ENCODE data around the gene FRMD4A.

The FRMD4A gene

GRCh38 chr10:13970957-13971353, 359.8 kb downstream of the FRMD4A start:
- H3K27ac ChIP-seq: no peak overlapping the region
- TF ChIP-seq ZFX (IDR thresholded peaks at IDR 0.05; ENCODE audit: borderline replicate concordance): no peak
- TF ChIP-seq, protein P1, sequence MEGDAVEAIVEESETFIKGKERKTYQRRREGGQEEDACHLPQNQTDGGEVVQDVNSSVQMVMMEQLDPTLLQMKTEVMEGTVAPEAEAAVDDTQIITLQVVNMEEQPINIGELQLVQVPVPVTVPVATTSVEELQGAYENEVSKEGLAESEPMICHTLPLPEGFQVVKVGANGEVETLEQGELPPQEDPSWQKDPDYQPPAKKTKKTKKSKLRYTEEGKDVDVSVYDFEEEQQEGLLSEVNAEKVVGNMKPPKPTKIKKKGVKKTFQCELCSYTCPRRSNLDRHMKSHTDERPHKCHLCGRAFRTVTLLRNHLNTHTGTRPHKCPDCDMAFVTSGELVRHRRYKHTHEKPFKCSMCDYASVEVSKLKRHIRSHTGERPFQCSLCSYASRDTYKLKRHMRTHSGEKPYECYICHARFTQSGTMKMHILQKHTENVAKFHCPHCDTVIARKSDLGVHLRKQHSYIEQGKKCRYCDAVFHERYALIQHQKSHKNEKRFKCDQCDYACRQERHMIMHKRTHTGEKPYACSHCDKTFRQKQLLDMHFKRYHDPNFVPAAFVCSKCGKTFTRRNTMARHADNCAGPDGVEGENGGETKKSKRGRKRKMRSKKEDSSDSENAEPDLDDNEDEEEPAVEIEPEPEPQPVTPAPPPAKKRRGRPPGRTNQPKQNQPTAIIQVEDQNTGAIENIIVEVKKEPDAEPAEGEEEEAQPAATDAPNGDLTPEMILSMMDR (IDR thresholded peaks at IDR 0.05): no peak

GRCh38 chr10:13970236-13970956, 360.3 kb downstream of the FRMD4A start:
- H3K27ac ChIP-seq: no peak overlapping the region
- TF ChIP-seq, protein P1 (IDR thresholded peaks at IDR 0.05): no peak
- TF ChIP-seq ZFX (IDR thresholded peaks at IDR 0.05; ENCODE audit: borderline replicate concordance): no peak

DNA sequence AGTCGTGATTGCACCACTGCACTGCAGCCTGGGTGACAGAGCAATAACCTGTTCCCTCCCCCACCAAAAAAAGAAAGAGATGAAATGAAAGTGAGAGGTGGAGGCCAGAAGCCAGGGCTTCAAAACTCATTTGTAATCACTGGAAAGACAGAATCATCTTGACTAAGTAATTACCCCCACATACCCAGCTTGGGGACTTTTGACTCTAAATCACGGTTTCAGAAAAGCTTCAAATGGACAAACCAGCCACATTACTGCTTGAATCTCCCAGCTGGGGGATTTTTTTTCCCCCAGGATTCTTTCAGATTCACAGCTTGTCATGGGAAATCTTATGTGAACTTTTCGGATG, 361.0 kb downstream of the FRMD4A start:
- no peak overlapping the region for H3K27ac ChIP-seq
- TF ChIP-seq, protein P1 (IDR thresholded peaks at IDR 0.05): no peak
- TF ChIP-seq ZFX (IDR thresholded peaks at IDR 0.05; ENCODE audit: borderline replicate concordance): no peak

DNA sequence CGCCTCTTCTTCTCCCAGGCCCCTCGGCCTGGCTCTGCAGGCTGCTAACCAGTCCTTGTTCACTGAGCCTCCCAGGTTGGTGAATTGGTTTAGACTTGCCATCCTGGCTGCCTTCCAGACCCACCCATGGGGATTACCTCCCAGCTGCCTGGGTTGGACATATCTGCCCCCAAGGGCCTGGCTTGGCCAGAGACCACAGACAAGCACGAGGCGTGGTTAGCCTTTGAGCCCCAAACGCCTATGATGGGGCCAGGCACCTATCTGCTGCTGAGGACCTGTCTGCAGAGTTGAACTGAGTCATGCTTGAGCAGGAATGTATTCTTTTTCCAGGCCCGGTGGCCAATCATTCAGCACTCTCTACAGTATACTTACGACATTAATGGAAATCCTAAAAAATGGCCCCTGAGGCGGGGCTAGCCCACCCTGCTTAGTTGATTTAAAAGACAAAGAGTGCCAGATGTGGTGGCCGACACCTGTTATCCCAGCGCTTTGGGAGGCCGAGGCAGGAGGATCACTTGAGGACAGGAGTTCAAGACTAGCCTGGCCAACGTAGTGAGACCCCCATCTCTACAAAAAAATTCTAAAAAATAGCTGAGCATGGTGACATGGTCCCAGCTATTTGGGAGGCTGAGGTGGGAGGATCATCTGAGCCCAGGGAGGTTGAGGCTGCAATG, 361.5 kb downstream of the FRMD4A start:
- no peak overlapping the region for H3K27ac ChIP-seq
- no peak for TF ChIP-seq ZFX (IDR thresholded peaks at IDR 0.05; ENCODE audit: borderline replicate concordance)
- TF ChIP-seq, protein P1 (IDR thresholded peaks at IDR 0.05): no peak

DNA sequence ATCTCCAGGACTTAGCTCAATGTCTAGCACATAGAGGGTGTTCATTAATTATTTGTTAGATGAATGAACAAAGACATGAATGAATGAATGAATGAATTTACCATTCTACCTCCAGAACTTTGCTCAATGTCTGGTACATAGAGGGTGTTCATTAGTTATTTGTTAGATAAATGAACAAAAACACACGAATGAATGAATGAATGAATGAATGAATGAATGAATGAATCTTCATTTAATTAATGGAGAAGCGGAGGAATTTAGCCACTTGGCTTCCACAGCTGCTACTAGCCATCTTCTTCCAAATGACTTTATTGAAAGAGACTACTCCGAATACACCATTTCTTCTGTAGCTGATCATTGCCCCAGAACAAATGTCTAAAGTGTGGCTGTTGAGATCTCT, 368.9 kb downstream of the FRMD4A start:
- no peak overlapping the region for H3K27ac ChIP-seq
- TF ChIP-seq ZFX (IDR thresholded peaks at IDR 0.05; ENCODE audit: borderline replicate concordance): no peak
- TF ChIP-seq, protein P1 (IDR thresholded peaks at IDR 0.05): no peak

- H3K27ac ChIP-seq: no peak overlapping the region
- no peak for TF ChIP-seq ZFX (IDR thresholded peaks at IDR 0.05; ENCODE audit: borderline replicate concordance)
- TF ChIP-seq, protein P1 (IDR thresholded peaks at IDR 0.05): no peak
Measured at GRCh38 chr10:13961097-13961496, 369.6 kb downstream of the FRMD4A start.

GRCh38 chr10:13960603-13961002, 370.1 kb downstream of the FRMD4A start:
- no peak overlapping the region for H3K27ac ChIP-seq
- TF ChIP-seq, protein P1 (IDR thresholded peaks at IDR 0.05): no peak
- TF ChIP-seq ZFX (IDR thresholded peaks at IDR 0.05; ENCODE audit: borderline replicate concordance): no peak
